ENCODE results near the gene SLC13A3.

The SLC13A3 gene, protein sequence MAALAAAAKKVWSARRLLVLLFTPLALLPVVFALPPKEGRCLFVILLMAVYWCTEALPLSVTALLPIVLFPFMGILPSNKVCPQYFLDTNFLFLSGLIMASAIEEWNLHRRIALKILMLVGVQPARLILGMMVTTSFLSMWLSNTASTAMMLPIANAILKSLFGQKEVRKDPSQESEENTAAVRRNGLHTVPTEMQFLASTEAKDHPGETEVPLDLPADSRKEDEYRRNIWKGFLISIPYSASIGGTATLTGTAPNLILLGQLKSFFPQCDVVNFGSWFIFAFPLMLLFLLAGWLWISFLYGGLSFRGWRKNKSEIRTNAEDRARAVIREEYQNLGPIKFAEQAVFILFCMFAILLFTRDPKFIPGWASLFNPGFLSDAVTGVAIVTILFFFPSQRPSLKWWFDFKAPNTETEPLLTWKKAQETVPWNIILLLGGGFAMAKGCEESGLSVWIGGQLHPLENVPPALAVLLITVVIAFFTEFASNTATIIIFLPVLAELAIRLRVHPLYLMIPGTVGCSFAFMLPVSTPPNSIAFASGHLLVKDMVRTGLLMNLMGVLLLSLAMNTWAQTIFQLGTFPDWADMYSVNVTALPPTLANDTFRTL

DNA sequence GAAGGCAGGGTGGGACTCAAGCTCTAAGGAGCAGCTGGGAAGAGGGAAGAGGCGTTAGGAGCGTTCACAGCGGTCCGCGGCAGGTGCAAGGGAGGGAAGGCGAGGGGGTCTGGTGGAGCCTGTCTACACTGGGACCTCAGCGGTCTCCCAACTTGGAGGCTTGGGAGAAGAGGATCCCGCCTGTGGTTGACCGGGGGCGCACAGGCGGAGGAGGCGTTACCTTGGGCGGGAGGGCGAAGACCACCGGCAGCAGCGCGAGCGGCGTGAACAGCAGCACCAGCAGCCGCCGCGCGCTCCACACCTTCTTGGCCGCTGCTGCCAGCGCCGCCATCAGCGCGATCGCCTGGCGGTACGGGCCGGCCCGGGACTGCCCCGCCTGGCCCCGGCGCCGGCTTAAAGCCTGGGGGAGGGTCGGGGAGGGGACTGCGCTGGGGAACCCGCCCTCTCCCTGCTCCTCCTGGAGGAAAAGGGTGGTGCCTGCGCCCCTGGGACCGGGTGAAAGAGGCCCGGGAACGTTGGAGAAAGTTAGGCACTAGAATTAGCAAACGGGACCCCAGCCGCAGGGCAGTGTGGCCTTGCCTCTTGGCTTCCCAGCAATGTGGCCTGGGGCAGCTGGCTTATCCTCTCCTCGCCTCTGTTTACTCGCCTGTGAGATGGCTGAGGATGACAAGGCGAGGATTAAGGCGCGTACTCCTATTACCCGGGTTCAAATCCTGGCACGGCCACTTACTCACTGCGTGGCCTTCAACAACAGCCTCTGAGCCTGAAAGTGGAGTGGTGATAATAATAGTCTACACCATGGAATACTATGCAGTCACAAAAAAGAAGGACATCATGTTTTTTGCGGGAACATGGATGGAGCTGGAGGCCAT, at the start of gene SLC13A3:
Gene SLC13A3 (minus strand): TSS at position 369 of the 872 bp plus-strand sequence. CDS start 38 bp downstream, at position 331.
- no peak for DNase-seq (ENCODE audit: low read depth in 2 of 2)

DNA sequence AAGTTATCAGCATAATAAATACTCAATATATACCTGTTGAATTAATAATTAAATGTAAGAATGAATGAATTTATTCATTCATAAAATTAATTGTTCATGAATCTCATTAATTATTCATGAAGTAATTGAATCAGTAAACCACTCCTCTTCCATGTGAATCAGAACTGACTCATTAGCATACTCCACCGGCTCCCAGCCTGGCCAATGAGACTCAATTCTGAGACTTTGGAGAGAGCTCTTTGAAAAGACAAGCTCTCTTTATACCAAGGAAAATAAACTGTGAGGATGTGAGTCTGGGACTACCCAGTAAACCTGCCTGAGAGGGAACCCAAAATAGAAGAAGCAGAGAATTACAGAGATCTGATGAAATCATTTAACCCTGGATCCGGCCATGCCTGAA, 49.8 kb upstream of the SLC13A3 start:
- no peak for DNase-seq (ENCODE audit: low read depth in 2 of 2)

DNA sequence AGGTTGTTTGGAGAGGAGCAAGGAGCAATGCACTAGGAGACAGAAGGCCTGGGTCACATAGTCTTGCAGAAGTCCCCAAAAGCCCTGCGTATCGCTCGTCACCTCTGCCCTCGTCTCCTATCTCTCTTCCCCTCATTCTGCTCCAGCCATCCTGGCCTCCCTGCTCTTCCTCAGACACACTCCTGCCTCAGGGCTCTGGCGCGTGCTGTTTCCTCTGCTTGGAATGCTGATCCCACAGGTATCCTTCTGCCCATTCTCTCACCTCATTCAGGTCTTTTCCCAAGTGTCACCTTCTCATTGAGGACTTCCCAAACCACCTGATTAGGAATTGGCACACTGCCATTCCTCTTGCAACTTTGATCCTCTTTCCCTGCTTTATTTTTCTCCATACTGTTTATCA, 49.2 kb upstream of the SLC13A3 start:
- DNase-seq (ENCODE audit: low read depth in 2 of 2) = no peak

DNA sequence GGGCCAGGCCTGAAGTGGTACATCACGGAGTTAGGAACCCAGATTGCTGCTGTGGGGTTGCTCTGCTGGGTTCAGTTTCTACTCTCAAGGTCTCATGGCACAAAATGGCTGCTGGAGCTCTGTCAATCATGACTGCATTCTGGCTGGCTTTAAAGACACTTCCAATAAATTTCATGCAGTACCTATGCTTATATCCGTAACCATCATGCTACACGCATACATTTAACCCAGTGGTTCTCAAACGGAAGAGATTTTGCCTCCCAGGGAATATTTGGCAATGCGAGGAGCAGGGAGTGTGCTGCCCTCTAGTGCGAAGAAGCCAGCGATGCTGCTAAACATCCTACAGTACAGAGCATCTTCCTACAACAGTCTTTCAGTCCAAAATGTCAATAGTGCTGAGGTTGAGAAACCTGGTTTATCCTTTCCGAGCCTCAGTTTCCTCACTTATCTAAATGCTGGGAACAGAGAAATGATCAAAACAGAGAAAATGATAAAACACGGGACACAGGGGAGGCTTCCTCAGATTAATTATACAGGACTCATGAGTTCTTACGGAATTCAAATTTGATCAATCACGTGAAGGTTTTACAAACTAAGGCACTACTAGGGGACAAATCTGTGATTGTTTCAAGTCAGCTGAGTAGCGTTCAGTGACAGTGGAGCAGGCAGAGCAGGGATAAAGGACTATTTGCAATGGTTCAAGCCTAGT, 48.5 kb upstream of the SLC13A3 start:
- DNase-seq (ENCODE audit: low read depth in 2 of 2) = no peak

DNA sequence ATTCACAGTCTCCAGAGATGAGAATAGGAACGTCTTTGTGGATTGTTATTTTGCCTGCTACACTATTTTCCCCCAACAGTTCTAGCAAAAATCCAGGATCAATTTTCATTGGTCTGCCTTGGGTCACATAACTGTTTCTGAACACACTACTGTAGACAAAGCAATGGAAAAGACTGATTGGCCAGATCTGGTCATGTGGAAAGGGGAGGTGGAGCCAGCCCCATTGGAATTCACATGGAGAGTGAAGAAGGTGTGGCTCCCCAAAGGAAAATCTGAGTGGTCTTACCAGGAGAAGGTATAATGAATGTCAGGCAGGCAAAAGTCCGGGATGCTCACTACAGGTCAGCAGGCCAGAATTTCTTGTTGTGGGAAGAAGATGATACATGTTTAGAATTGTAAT, 47.5 kb upstream of the SLC13A3 start:
- DNase-seq (ENCODE audit: low read depth in 2 of 2) = no peak

DNA sequence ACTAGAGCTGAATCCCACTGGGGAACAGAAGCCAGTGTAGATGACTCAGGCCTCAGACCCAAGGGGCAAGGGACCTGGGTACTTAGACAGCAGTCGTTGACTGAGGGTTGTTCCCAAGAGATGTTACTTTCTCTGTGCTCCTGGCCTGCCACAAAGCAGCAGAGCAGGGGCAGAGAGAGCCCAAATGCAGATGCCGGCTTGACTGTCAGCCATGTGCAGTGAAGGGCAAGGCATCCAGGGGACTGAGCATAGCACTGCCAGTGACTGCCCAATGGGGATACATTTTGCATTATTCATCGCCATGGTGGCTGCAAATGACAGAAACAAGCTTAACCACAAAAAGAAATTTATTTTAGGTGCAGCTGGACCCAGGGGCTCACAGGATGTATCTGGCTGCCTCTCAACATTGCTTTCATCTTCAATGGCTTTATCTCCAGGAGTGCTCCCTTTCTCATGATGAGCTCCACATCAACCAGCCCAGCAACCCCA, 45.6 kb upstream of the SLC13A3 start:
- DNase-seq (ENCODE audit: low read depth in 2 of 2) = no peak

DNA sequence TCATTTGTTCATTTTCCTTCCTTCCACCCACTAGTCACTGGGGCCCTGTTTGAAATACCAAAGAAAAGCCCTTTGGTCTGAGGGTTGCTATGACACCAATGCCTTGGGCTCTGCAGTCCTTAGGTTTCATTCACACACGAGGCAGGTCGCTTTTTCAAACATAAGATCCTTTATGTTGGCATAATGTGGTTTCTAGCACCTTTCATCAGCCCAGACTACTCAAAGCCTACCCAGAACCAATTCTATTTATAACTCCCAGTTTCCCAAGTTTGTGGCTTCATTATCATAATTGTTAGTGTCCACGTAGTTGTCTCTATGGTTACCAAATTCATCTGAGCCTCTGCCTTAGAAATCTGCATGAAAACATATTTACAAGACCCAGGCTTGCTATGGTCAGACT, 44.6 kb upstream of the SLC13A3 start:
- no peak for DNase-seq (ENCODE audit: low read depth in 2 of 2)

DNA sequence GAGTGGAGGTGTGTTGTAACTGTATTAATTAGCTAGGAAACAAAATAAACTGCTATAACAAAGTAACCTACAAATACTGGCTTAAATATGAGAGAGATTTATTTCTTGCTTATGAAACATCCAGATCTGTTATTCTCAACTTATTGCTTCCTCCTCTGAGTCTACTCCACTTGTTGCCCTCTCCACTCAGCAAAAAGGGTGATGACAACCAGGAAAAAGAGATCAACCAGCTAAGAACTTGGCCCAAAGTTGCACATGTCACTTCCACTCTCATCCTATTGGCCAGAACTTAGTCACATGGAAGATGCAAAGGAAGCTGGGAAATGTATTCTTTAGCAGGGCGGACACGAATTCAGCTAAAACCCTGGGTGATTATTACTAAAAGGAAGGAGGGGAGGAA, 43.2 kb upstream of the SLC13A3 start:
- DNase-seq (ENCODE audit: low read depth in 2 of 2) = no peak

DNA sequence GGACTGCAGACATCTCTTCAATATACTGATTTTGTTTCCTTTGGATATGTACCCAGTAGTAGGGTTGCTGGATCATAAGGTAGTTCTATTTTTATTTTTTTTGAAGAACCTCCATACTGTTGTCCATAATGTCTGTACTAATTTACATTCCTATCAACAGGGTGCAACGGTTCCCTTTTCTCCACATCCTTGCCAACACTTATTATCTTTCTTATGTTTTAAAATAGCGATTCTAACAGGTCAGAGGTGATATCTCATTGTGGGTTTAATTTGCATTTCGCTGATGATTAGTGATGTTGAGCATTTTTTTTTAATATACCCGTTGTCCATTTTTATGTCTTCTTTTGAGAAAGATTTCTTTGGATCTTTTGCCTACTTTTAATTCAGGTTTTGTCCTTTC, 39.9 kb upstream of the SLC13A3 start:
- no peak for DNase-seq (ENCODE audit: low read depth in 2 of 2)

DNA sequence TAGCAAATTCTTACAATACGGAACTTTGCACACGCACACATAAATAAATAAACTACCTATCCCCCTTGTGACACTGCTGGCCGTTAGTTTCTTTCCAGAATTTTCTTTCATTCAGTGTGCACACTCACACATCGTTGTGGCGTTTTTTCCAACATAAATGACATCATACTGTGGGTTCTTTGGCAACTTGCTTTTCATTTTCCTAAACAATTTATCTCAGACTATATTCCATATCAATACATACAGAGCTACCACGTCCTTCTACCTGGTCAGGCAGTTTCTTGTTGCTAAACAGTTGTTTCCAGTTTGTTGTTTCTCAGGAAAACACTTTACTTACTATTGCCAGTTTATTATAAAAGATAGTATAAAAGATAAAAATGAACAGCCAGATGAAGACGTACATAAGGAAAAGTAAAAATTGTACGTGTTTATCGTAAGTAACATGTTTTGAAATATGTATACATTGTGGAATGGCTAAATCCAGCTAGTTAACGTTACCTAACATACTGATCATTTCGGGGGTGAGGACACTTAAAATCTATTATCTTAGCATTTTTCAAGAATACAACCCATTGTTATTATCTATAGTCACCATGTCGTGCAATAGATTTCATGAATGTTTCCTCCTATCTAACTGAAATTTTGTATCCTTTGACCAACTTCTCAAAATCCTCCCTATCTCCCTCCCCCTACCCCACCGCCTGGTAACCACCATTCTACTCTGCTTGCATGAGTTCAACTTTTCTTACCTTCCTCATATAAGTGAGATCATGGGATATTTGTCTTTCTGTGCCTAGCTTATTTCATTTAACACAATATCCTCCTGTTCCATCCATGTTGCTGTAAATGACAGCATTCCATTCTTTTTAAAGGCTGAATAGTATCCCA, 39.2 kb upstream of the SLC13A3 start:
- no peak for DNase-seq (ENCODE audit: low read depth in 2 of 2)

DNA sequence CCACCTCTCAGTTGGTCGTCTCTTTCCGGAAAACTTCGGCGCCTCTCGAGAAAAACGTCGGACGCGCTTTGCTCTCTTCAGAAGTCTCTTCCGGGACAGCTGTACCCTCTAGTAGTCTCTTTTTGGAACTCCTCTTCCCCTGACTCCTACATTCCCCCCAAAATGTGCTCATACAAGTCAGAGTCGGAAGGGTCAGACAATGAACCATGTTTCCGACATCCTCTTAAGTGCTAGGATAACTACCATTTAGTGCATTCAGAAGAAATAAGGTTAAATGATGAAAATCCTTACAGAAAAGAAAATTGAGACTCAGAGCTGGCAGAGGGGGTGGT, 38.5 kb upstream of the SLC13A3 start:
- no peak for DNase-seq (ENCODE audit: low read depth in 2 of 2)

DNA sequence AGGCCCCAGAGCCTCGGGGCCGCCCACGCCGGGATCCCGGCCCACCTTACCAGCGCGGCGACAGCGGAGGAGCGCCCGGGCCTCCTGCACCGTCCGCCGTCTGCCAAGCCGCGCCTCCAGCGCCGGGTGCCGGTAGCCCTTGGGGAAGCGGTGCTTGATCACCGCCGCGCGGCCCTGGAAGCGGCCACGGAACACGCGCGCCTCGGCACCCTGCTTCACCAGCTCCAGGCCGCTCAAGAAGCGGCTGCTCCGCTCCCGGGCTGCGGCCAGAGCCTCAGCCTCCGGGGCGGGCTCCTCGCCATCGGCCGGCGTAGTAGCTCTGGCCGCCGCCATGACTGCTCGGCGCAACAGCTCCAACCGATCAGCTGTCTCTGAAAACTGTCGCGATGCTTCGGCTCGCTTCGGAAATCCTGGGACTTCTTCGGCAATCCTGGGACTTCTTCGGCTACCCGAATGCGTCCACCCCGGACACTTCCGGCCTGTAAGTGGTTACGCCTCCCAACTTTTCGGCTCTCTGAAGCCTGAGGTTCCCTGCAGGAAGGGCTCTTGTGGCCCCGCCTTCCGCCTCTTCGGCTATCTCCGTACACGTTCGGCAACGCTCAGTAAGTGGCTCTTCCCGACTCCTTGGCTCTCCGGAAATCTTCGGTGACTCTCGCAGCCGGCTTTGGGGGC, 38.0 kb upstream of the SLC13A3 start, which contains the start of gene TP53RK:
Gene TP53RK (minus strand): TSS at position 363 of the 672 bp plus-strand sequence. CDS start 30 bp downstream, at position 333.
- peak; percentile 94 to 97 for DNase-seq (ENCODE audit: low read depth in 2 of 2)

DNA sequence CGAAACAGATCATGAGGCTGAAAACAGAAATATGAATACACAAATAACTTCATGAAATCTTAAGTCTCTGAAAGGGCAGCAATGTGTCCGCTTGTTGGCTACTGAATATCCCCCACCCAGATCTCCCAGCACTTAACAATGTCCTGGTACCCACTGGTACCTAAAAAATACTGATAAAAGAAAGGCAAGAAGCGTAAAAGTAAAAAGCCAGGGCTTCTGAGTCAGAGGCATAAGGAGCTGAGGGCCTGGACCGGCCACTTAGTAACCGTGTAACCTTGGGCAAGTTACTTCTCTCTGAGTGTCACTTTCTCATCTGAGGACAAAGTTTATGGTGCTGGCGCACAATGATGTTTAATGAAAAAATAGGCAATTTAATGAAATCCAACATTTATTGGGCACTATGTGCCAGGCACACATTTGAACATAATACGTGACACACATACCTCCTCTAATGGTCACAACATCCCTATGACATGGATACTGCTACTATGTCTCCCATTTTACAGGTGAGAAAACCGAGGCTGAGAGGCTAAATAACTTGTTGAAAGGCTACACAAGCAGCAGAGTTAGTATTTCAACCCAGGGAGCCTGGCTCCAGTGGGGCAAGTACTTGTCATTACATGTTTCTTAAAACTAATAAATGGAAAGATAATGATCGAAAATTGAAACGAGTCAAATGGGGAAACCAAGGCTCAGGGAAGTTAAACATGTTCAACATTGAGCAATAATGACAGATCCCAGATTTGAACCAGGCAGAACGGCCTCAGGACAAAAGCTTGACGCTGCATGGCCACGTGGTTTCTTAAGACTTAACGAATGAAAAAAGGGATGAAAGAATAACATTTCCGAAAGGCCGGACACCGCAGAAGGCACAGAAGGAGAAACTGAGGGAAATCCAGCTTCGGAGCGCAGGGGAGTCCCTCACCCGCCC, 37.2 kb upstream of the SLC13A3 start:
- DNase-seq (ENCODE audit: low read depth in 2 of 2) = no peak

DNA sequence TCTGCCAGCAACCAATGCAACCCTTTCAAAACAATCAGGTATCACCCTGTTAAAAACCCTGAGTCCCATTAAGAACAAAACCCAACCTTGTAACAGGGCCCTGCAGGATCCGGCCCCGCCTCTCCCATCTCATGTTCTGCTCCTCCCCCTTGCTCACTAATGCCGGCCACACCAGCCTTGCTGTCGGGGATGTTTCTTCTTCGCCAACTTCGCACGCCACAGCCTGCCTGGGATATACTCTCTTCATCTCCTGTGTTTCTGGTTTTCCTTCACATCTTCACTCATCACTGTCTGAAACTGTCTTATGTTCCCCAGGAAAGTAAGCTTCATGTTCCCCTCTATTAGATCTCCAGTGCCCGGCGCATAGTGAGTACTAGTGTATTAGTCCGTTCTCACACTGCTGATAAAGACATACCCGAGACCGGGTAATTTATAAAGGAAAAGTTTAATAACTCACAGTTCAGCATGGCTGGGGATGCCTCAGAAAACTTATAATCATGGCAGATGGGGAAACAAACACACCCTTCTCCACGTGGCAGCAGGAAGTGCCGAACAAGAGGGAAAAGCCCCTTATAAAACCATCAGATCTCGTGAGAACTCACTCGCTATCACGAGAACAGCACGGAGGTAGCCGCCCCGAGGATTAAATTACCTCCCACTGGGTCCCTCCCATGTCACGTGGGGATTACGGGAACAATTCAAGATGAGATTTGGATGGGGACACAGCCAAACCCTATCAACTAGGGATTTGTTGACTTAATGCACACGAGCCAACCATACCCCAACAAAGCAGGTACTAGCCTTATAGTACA, 32.9 kb upstream of the SLC13A3 start:
- DNase-seq (ENCODE audit: low read depth in 2 of 2) = no peak

DNA sequence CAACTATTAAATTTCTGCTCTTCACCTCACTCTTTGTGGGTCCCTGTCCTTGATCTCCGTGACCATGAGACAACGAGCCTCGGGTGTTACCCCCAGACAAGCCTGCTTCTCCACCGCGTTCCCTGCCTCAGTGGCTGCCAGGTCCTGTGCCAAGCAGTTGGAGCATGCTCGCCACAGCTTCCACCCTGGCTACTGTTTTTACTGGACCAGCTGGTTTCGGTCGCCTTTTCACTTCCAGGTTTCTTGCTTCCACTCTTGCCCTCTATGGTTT, 32.3 kb upstream of the SLC13A3 start:
- DNase-seq (ENCODE audit: low read depth in 2 of 2) = no peak

DNA sequence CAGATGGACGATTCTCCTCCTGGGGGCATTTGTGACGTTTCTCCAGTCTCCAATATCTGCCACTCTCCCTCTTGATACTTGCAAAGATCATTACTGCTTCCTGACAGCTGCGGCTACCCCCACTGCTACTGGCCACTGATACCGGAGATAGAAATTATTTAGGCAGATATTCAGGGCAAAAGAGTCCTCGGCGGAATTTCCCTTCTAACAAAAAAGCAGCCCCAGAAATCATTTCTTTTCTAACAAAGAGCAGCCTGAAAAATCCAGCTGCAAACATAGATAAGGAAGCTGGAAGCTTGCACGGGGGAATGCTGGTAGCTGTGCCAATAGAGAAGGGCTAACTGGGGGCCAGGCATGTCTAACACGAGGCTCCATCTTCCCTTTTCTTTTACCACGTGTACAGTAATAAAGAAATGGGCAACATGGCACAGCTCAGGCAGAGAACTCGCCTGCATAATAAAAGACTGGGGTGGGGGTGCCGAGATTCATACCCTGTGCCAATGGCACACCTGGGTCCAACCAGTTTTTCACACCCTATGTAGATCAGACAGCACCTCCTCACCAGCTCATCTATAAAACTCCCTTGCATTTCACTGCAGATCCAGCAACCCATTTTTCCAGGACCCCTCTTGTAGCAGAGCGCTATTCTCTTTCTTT, 31.9 kb upstream of the SLC13A3 start:
- no peak for DNase-seq (ENCODE audit: low read depth in 2 of 2)

DNA sequence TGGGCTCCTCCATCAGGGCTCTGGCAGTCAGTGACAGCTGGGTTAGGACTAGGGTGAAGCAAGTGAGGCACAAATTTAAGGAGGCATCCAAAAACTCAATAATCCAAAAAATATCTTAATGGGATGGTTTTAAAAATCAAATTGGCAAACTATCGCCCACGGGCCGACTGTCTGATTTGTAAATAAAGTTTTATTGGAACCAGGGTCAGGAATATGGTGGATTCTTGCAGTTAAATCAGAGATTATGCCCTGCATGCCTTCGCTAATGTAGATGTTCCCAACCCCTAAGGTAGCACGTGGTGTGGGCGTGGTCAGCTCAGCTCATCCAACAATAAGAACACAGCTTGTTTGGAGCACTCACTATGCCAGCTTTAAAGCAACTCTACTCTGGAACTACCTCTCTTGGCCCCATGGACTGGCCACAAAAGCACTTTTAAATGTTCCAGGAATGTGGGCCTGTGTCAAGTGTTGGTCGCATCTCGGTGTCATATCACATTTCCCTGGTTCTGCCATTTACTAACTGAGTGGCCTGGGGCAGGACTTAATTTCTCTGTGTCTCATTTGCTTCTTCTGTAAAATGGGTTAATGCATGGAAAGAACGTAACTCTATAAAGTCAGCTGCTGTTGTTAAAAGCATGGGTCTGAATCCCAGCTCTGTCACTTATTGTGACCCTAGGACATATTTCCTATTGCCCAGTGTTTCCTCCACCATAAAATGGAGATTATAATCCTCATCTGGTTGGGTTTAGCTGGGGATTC, 31.0 kb upstream of the SLC13A3 start:
- no peak for DNase-seq (ENCODE audit: low read depth in 2 of 2)
